Endothelial cell of umbilical vein (primary cell): ENCODE data around the gene SLC7A10. TPM values are rescaled to one million over a fixed set of nuclear protein-coding genes. Genes with fewer than 3 reads are reported as not detected.

ENCODE experiments used
- BruUV-seq: library from RNA; stranded (reverse); fragments of 400-500 nt; replicated peaks from 2 replicates; lab custom pipeline; 2021; lab: Mats Ljungman, UMichigan
- CTCF ChIA-PET: fragments of 300-600, 350-600 bp; sonication (Branson Sonifier 250); formaldehyde crosslinking; loops from one replicate; lab custom pipeline; 2021; ENCODE audit warnings: antibody characterized with exemption, inconsistent platforms; lab: Charles Lee
- POLR2A ChIA-PET: fragments of 300-600, 350-600 bp; sonication (Branson Sonifier 250); formaldehyde crosslinking; loops from one replicate; lab custom pipeline; 2021; ENCODE audit warnings: antibody characterized with exemption, inconsistent platforms; lab: Charles Lee
- DNase-seq: peaks from one replicate; pipeline ENCODE4 v3.0.0-alpha.2; 2011; ENCODE audit warnings: low read depth, low spot score
- FAIRE-seq: peaks from 2 replicates; lab custom pipeline; 2011; peaks lifted over from hg19 to GRCh38; lab: Jason Lieb, UNC
- H2AFZ ChIP-seq: 2 replicates; pipeline ENCODE4 v1.6.0; 2012; ENCODE audit warnings: low read depth, low read length, control low read depth, inconsistent platforms
- H3K27ac ChIP-seq: 2 replicates; pipeline ENCODE4 v1.5.1; 2011; ENCODE audit warnings: low read depth, mild to moderate bottlenecking, control low read depth, low read length, moderate library complexity; ENCODE audit not compliant: insufficient read depth
- H3K27me3 ChIP-seq, 2 experiments: 2 replicates each; pipeline versions ENCODE4 v1.6.0 to v1.6.1; 2011; ENCODE audit warnings: low read length in 2 of 2, mixed read lengths in 1 of 2; ENCODE audit not compliant: control insufficient read depth in 2 of 2, insufficient read depth in 2 of 2
- H3K36me3 ChIP-seq, 2 experiments: 2 replicates in 1 of 2; 3 replicates in 1 of 2; pipeline ENCODE4 v1.5.1; 2011; ENCODE audit warnings: low read length in 2 of 2, mild to moderate bottlenecking in 1 of 2, moderate library complexity in 1 of 2; ENCODE audit not compliant: control insufficient read depth in 2 of 2, insufficient read depth in 2 of 2; ENCODE audit errors: extremely low read depth in 1 of 2
- H3K4me1 ChIP-seq: 3 replicates; pipeline ENCODE4 v1.5.1; 2011; ENCODE audit warnings: mild to moderate bottlenecking, low read length; ENCODE audit not compliant: control insufficient read depth, insufficient read depth; ENCODE audit errors: extremely low read depth
- H3K4me2 ChIP-seq: 2 replicates; pipeline ENCODE4 v1.6.1; 2011; ENCODE audit warnings: low read length, control low read depth, mixed read lengths; ENCODE audit not compliant: insufficient read depth
- H3K4me3 ChIP-seq, 3 experiments: fragments of 200-600 bp in 1 of 3; sonication (generic), shearing (Covaris generic) in 1 of 3; replicated peaks in 1 of 3; 2 replicates each; pipeline ENCODE4 v1.5.1; 2011 to 2016; ENCODE audit warnings: control low read depth in 3 of 3, low read length in 3 of 3, mild to moderate bottlenecking in 2 of 3, inconsistent platforms in 1 of 3, low read depth in 1 of 3, moderate library complexity in 1 of 3; ENCODE audit not compliant: insufficient read depth in 1 of 3
- H3K79me2 ChIP-seq: 2 replicates; pipeline ENCODE4 v1.6.0; 2012; ENCODE audit warnings: low read length, inconsistent platforms; ENCODE audit not compliant: control insufficient read depth, insufficient read depth
- H3K9ac ChIP-seq: replicated peaks from 2 replicates; pipeline ENCODE3; 2011; ENCODE audit warnings: low read length, control low read depth; ENCODE audit not compliant: insufficient read depth; ENCODE audit errors: extremely low read depth
- H3K9me1 ChIP-seq: replicated peaks from 3 replicates; pipeline ENCODE4 v1.6.0; 2011; ENCODE audit warnings: mild to moderate bottlenecking, low read length; ENCODE audit not compliant: control insufficient read depth, insufficient read depth; ENCODE audit errors: extremely low read depth
- H3K9me3 ChIP-seq: replicated peaks from 2 replicates; pipeline ENCODE4 v1.5.1; 2012; ENCODE audit warnings: low read length, inconsistent platforms; ENCODE audit not compliant: control insufficient read depth, insufficient read depth
- H4K20me1 ChIP-seq: replicated peaks from 2 replicates; pipeline ENCODE3; 2011; ENCODE audit warnings: mild to moderate bottlenecking, low read length; ENCODE audit not compliant: control insufficient read depth, insufficient read depth; ENCODE audit errors: extremely low read depth
- CTCF ChIP-seq, 2 donors: IDR thresholded peaks; 1 replicate in 1 of 2; 2 replicates in 1 of 2; pipeline ENCODE4 v1.5.1; 2011; ENCODE audit warnings: low read length in 2 of 2, mild to moderate bottlenecking in 2 of 2, moderate library complexity in 2 of 2, control low read depth in 1 of 2, inconsistent platforms in 1 of 2, low read depth in 1 of 2; ENCODE audit not compliant: insufficient read depth in 1 of 2; ENCODE audit errors: extremely low read depth in 1 of 2
- EZH2 ChIP-seq: IDR thresholded peaks from 2 replicates; pipeline ENCODE4 v1.6.1; 2012; ENCODE audit warnings: borderline replicate concordance, low read depth, mild to moderate bottlenecking, moderate library complexity, low read length, inconsistent platforms; ENCODE audit not compliant: severe bottlenecking
- FOS ChIP-seq: IDR thresholded peaks from 2 replicates; pipeline ENCODE4 v1.6.1; 2011; ENCODE audit warnings: mild to moderate bottlenecking, low read length, moderate library complexity, borderline replicate concordance; ENCODE audit not compliant: insufficient read depth
- GATA2 ChIP-seq: IDR thresholded peaks from 2 replicates; pipeline ENCODE4 v1.7.0; 2011; ENCODE audit warnings: low read depth, mild to moderate bottlenecking, moderate library complexity, mixed read lengths, low read length; ENCODE audit not compliant: insufficient read length, insufficient read depth
- JUN ChIP-seq: IDR thresholded peaks from 2 replicates; pipeline ENCODE4 v1.6.1; 2011; ENCODE audit warnings: borderline replicate concordance, low read depth; ENCODE audit not compliant: insufficient read length, insufficient read depth
- MYC ChIP-seq: IDR thresholded peaks from one replicate; pipeline ENCODE4 v1.6.1; 2011; ENCODE audit warnings: mild to moderate bottlenecking, low read depth, low read length
- POLR2A ChIP-seq: IDR thresholded peaks from 2 replicates; pipeline ENCODE4 v1.6.1; 2012; ENCODE audit warnings: low read depth, mild to moderate bottlenecking, control low read depth, low read length
- POLR2AphosphoS5 ChIP-seq: IDR thresholded peaks from 2 replicates; pipeline ENCODE4 v1.6.1; 2012; ENCODE audit warnings: low read depth, mild to moderate bottlenecking, control low read depth, low read length, moderate library complexity; ENCODE audit not compliant: insufficient read depth
- dilution Hi-C: fragments of 300-500 bp; cut with MboI; formaldehyde crosslinking; loops from one replicate; pipeline ENCODE4 v1.15.0; 2019; ENCODE audit warnings: low sequenced_read_pairs; ENCODE audit not compliant: extremely low pct_ligation_motif_present
- intact Hi-C: fragments of 100-400 bp; cut with micrococcal nuclease; formaldehyde crosslinking; loops from one replicate; pipeline ENCODE4 v1.10.0; 2022
- polyA plus RNA-seq, 4 experiments: library from polyadenylated mRNA; depleted of rRNA in 3 of 4; stranded (reverse) in 3 of 4; unstranded in 1 of 4; fragments of >200 nt; gene quantifications; 2 replicates each; pipeline versions ENCODE4 v1.2.1 to v1.2.3, GENCODE V29; 2011 to 2012; ENCODE audit warnings: missing spikeins in 1 of 4
- total RNA-seq: library from RNA; stranded (reverse); gene quantifications from 2 replicates; pipeline ENCODE4 v1.2.3, GENCODE V29; 2021
- TF ChIP-seq, protein P1 (sequence below): IDR thresholded peaks from 2 replicates; pipeline ENCODE4 v1.6.1; 2011; ENCODE audit not compliant: insufficient read depth, insufficient read length

Gene SLC7A10
- total and polyA plus RNA-seq, 2 donors (not counting 3 experiments of a cell fraction or from before 2014, with no cell fraction given): not detected

DNA sequence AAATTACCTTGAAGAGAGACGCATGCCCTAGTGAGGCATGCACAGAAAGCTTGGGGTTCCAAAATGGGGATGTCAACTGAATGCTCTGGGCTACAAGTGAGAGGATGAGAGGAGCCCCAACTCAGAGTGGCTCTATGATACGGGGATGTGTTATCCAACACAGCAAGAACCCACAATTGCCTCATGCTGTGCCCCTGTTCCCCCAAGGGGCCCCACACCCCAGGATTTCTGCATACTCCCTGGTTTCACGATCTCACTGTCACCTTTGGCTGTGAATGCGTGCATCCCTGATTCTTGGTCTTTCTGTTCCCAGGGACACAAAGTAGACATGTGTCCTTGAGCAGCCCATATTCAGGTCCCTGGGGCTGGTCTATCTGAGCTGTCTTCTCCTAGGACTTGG, 64.4 kb downstream of the SLC7A10 start:
- Histone ChIP-seq H3K27me3 (no peaks in the 10 kb centered on the region), H3K9me1 (no peaks in the 10 kb centered on the region), H4K20me1 (no peaks in the 10 kb centered on the region), H3K9me3 (no peaks in the 10 kb centered on the region), H3K27ac (no peak overlapping the region), H3K36me3 (no peaks in the 10 kb centered on the region), H3K79me2 (no peaks in the 10 kb centered on the region), H3K4me2 (no peak overlapping the region), H2AFZ (no peak overlapping the region), H3K4me1 (no peaks in the 10 kb centered on the region), H3K9ac (no peak overlapping the region), H3K4me3 (no peak overlapping the region)
- intact Hi-C loops (no loop called here), dilution Hi-C loops (no loop called here)
- FAIRE-seq (no peak), DNase-seq (no peak)
- no peak for TF ChIP-seq POLR2AphosphoS5
- TF ChIP-seq, protein P1, sequence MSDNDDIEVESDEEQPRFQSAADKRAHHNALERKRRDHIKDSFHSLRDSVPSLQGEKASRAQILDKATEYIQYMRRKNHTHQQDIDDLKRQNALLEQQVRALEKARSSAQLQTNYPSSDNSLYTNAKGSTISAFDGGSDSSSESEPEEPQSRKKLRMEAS: no peak
- TF ChIP-seq FOS: no peak
- TF ChIP-seq GATA2: no peak
- TF ChIP-seq CTCF (IDR thresholded peaks at IDR 0.05; ENCODE audit: extremely low read depth in 1 of 2, insufficient read depth in 1 of 2, low read depth in 1 of 2, low read length in 2 of 2): no peak
- no peak for TF ChIP-seq EZH2
- no peak for TF ChIP-seq MYC
- TF ChIP-seq POLR2A: no peak
- TF ChIP-seq JUN: no peak
- ChIA-PET CTCF (interaction anchor here (1.3 to 4.9 kb wide), 2 partner anchors 15 to 23 kb away, joined by 9 to 39 read pairs; no protein-coding TSS in a partner anchor), POLR2A (no interaction called here)
- no TSS peak for BruUV-seq
